ENCODE results near the gene CADPS.
A peak's percentile ranks its signal among the peaks of the same experiment; 100 is the strongest.

CADPS gene

DNA sequence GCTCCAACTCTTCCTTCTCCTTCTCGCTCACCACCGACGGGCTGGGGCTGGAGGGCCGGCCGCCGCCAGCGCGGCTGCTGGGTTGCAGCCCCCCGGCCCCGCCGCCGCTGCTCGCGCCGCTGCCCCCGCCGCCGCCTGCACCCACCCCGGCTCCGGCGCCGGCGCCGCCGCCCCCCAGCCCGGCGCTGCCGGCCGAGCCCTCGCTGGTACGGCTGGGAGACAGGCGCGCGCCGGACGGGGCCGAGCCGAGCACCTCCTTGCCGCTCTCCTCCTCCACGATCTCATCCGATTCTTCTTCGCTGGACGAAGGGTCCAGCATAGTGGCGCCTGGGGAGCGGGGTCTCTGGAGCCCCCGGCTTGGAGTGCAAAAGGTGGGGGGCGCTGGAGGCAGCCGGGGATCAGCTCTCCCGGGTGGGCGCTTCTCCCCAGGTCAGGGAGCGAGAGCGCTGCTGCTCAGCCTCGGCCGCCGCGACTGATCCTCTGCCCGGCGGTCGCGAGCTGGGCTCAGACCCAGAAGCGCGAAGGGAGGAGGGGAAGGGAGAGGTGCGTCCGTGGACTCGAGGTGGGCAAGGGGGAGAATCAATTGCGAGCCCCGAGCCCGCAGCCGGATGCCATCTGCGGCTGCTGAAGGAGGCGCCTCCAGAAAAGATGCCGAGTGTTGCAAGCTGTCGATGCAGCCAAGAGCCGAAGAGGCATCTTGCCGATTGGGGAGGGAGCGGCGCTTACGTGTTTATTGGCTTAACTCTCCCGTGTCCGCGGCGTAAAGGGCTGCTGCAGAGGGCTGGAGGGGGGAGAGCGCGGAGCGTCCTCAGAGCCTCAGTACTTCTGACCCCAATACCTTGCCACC is at the start of gene CADPS:
TSS of gene CADPS (minus strand) at position 706 of the 847 bp plus-strand sequence. CDS start at position 319, 387 bp downstream.
- TF ChIP-seq, protein P1, sequence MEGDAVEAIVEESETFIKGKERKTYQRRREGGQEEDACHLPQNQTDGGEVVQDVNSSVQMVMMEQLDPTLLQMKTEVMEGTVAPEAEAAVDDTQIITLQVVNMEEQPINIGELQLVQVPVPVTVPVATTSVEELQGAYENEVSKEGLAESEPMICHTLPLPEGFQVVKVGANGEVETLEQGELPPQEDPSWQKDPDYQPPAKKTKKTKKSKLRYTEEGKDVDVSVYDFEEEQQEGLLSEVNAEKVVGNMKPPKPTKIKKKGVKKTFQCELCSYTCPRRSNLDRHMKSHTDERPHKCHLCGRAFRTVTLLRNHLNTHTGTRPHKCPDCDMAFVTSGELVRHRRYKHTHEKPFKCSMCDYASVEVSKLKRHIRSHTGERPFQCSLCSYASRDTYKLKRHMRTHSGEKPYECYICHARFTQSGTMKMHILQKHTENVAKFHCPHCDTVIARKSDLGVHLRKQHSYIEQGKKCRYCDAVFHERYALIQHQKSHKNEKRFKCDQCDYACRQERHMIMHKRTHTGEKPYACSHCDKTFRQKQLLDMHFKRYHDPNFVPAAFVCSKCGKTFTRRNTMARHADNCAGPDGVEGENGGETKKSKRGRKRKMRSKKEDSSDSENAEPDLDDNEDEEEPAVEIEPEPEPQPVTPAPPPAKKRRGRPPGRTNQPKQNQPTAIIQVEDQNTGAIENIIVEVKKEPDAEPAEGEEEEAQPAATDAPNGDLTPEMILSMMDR (IDR thresholded peaks at IDR 0.05; ENCODE audit: insufficient read depth, low read length, poor library complexity, severe bottlenecking): no peak
- H3K36me3 ChIP-seq (ENCODE audit: control insufficient read depth, insufficient read depth, low read length): no peaks in the 10 kb centered on the region
- no peak within 1 kb of the TSS for H3K4me3 ChIP-seq (replicated peaks; ENCODE audit: low read depth, low read length)
- DNase-seq (ENCODE audit: extremely low read depth, insufficient read length): peak; percentile 3
- H3K27me3 ChIP-seq (replicated peaks; ENCODE audit: control insufficient read depth, insufficient read depth, low read length): no peaks in the 10 kb centered on the region; the same call in 1 of the 2 replicates

DNA sequence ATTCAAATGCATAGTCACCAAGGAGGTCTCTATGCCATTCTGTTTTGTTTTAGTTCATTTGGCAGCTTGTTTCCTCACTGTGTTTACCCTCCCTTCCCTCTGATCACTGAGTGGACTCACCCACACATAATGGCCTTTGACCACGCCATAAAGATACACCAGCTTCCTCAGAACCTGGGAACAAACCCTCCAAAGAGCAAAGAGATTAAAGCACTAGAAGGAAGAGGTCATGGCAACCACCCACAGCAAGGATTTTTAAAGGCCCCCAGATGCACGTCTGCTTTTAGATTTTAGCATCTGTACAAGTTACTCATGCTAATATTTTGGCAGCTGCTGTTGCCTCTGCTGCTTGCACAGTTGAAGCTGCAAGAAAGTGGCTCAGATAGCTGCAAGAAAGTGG is 47.9 kb upstream of the CADPS start:
- no peak for DNase-seq (ENCODE audit: extremely low read depth, insufficient read length)
- TF ChIP-seq, protein P1 (IDR thresholded peaks at IDR 0.05; ENCODE audit: insufficient read depth, low read length, poor library complexity, severe bottlenecking): no peak
- H3K36me3 ChIP-seq (ENCODE audit: control insufficient read depth, insufficient read depth, low read length): no peaks in the 10 kb centered on the region
- no peaks in the 10 kb centered on the region for H3K27me3 ChIP-seq (replicated peaks; ENCODE audit: control insufficient read depth, insufficient read depth, low read length)
- no peak overlapping the region for H3K4me3 ChIP-seq (replicated peaks; ENCODE audit: low read depth, low read length)

DNA sequence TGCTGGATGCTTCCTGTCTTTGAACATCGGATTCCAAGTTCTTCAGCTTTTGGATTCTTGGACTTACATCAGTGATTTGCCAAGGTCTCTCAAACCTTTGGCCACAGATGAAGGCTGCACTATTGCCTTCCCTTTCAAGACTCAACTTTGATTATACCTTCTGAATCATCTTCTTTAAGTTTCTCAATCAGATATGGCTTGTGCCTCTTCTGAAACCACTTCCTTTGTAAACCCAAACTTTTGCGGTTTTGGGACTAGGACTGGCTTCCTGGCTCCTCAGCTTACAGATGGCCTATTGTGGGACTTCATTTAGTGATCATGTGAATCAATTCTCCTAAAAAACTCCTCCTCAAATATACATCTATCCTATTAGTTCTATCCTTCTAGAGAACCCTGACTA is 47.1 kb upstream of the CADPS start:
- Histone ChIP-seq H3K4me3 (replicated peaks; ENCODE audit: low read depth, low read length) (no peak overlapping the region), H3K27me3 (replicated peaks; ENCODE audit: control insufficient read depth, insufficient read depth, low read length) (no peaks in the 10 kb centered on the region), H3K36me3 (ENCODE audit: control insufficient read depth, insufficient read depth, low read length) (no peaks in the 10 kb centered on the region)
- no peak for DNase-seq (ENCODE audit: extremely low read depth, insufficient read length)
- TF ChIP-seq, protein P1 (IDR thresholded peaks at IDR 0.05; ENCODE audit: insufficient read depth, low read length, poor library complexity, severe bottlenecking): no peak

DNA sequence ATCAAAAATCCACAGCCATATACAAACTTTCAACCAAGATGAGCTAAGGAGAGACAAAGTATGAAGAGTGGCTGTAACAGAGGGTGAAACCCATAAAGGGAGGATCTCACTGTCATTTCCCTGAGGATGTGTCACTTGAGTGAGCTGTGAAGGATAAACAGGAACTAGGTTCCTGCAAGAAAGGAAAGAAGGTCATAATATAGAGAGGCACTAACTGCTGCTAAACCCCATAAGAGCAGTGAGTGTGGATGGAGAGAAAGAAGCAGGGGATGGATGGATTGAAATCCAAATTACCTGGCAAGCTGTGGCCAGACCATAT is 45.2 kb upstream of the CADPS start:
- DNase-seq (ENCODE audit: extremely low read depth, insufficient read length): no peak
- H3K36me3 ChIP-seq (ENCODE audit: control insufficient read depth, insufficient read depth, low read length): no peaks in the 10 kb centered on the region
- no peak overlapping the region for H3K4me3 ChIP-seq (replicated peaks; ENCODE audit: low read depth, low read length)
- TF ChIP-seq, protein P1 (IDR thresholded peaks at IDR 0.05; ENCODE audit: insufficient read depth, low read length, poor library complexity, severe bottlenecking): no peak
- H3K27me3 ChIP-seq (replicated peaks; ENCODE audit: control insufficient read depth, insufficient read depth, low read length): no peaks in the 10 kb centered on the region

DNA sequence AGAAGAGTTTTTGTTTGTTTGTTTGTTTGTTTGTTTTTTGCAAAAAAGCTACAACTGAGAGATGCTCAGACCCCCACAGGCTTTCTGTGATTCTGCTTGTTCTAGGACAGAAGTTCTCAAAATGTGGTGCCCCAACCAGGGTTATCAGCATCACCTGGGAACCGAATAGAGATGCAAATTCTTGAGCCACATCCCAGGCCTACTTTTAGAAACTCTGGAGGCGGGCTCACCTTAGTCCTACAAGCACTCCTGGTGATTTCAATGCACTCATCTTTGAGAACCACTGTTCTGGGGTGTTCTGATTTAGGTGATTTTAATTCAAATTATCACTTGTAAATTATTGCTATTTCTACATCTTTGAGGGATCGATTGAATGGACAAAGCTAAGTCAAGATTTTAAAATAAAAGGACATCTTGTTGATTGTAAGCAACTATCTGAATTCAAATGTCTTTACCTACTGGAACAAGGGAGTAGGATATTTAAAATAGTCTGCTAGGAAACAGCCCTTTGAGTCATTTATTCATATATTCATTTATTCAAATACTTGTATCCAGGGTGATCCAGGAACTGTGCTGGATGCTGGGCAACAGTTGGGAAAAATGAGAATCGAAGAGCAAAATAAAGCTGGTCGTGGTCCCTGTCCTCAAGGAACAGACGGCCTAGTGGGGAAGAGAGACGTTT is 44.7 kb upstream of the CADPS start:
- no peak for DNase-seq (ENCODE audit: extremely low read depth, insufficient read length)
- Histone ChIP-seq H3K36me3 (ENCODE audit: control insufficient read depth, insufficient read depth, low read length) (no peaks in the 10 kb centered on the region), H3K4me3 (replicated peaks; ENCODE audit: low read depth, low read length) (no peak overlapping the region), H3K27me3 (replicated peaks; ENCODE audit: control insufficient read depth, insufficient read depth, low read length) (no peaks in the 10 kb centered on the region)
- TF ChIP-seq, protein P1 (IDR thresholded peaks at IDR 0.05; ENCODE audit: insufficient read depth, low read length, poor library complexity, severe bottlenecking): no peak

Measured in GM06990 (cell line).